Stimulated activated CD8-positive, alpha-beta memory T cell treated with anti-CD3 and anti-CD28 coated beads, Interleukin-4, amount 100 ng/mL, for 48 hours (primary cell): ENCODE results near the gene SLC6A8.
"Not testable (repeated sequence)": the region's sequence is repeated elsewhere in the genome, so short reads cannot be mapped to it uniquely, and the experiment has no call there.

Source experiments
- DNase-seq: peaks from one replicate; pipeline ENCODE4 v3.0.0-alpha.2; 2020

Gene SLC6A8

GRCh38 chrX:153672531-153673427 is 14.9 kb upstream of the SLC6A8 start:
- no peak for DNase-seq

DNA sequence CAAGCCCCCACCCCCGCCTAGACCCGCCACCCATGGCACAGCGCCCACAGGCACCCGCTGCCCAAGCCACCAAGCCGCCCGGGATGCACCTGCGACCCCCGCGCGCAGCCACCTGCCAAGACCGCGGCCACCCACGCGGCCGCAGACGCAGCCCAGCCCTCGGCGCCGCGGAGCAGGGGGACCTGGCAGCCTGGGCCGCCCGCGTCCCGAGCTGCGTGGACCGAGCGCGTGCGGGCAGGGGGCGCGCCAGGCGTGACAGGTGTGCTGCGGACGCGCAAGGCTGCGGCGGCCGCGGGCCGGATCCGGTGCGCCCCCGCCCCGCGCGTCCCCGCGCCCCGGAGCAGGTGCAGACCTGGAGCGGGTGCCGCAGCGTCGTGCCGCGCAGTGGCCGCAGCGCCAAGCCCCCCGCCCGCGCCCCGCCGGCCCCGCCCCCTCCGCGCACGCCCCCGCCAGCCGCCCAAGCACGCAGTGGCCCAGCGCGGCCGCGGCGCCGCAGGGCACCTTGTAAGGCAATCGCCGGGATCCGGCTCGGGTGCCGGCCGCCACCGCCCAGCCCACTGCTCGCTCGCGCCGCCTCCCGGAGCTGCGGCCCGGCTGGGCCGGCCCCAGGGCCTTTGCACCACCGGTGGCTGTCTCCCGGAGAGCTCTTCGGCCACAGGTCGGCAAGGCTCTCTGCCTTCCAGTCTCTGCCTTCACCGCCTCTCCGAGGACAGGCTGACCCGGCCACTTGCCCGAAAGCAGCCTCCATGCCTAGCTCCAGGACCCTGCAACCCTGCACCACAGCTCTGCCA is 14.1 kb upstream of the SLC6A8 start, which contains the start of gene PNCK:
Gene PNCK, minus strand, starts transcription at position 386 of the 791 bp plus-strand sequence. CDS start 737 bp downstream, outside the sequence.
- DNase-seq: no peak

DNA sequence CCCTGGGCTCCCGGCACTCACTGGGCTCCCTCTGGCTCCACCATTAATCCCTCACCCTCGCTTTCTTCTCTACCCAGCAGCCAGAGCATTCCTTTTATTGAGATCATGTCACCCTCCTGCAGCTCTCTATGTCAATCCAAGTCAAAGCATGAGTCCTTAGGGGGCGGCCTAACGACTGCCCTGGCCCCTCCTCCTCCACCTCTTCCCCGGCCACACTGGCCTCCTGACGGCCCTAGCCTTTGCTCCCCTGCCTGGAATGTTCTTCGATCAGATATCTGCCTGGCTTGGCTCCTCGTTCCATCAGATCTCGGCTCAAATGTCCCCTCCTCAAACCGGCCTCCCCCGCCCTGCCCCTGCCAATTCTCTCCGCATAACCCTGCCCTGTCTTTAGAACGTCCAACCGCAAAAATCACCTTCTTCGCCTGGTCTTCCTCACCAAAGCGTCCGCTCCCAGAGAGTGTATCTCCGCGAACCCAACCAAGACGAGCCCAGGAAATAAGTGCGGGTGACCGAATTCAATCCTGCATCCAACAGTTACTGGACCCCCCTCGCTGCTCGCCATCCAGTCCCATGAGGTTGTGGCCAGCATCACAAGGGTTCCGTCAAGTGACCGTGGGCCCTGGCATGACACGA is 13.4 kb upstream of the SLC6A8 start:
- no peak for DNase-seq

DNA sequence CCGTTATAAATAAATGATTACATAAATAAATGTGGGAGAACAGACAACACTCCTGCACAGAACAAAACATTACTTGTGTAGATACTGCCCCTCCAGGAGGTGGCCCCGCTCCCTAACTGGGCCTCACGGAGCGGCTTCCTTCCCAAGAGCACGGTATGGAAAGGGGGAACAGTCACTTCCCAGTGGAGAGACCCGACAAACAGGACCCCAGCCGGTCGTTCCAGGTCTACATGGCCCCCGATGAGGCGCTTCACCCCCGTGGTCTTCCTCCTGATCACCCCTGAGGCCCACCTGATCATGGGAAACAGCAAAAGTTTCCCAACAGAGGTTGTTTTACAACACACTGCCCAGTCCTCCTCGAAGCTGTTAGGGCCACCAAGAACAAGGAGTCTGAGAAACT is 6.6 kb upstream of the SLC6A8 start:
- no peak for DNase-seq

- DNase-seq: not testable (repeated sequence)
Measured at GRCh38 chrX:153683486-153683885, 4.2 kb upstream of the SLC6A8 start.

DNA sequence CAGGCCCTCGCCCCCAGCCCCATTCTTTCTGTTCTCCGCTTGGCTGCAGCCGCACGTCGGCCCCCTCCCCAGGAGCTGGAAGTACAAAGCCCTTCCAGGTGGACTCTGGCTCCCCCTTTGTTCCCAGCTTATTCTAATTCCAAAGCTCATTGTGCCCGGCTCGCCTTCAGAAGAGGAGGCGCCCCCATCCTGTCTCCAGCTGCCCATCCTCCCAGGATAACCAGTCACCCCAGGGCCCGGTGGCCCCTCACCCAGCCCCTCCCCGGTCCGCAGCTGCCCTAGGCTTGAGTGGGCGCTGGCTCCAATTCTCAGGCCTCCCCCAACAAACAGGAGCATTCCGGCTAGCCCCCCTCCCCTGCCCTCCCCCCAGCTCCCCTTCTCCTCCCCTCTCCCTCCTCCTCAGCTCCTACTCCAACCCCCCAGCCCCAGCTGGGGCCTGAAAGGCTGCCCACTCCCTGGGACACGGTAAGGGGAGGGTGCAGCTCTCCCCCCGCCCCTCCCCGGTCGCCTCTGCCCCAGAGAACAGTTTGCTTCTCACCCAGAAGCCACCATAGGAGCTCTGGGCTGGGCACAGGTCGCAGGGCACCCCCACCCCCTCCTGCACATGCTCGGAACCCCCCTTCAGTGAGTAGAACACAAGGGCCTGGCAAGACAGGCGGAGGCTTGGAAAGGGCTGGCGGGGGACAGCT is 3.1 kb upstream of the SLC6A8 start:
- DNase-seq: no peak

DNA sequence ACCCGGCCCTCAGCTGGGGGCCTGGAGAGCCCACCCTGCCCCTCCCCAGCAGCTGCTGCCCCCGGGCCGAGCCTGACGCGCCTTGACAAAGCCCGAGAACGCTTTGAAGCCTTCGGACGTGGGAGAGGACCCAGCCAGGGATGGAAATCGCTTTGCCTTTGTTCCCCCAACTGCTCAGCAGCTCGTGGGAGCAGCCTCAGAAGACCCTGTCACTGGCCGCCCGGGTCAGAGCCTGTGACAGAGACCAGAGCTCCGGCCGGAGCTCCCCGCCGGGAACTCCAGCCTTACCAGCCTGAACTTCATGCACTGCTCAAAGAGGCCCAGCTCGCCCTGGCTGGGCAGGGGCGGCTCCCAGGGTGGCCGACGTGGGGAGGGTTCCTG is 2.6 kb upstream of the SLC6A8 start:
- DNase-seq: no peak

- DNase-seq: no peak
Measured at GRCh38 chrX:153685751-153686696, 1.7 kb upstream of the SLC6A8 start.

- DNase-seq: no peak
Measured at GRCh38 chrX:153686711-153687110, 1.0 kb upstream of the SLC6A8 start.

- no peak for DNase-seq
Measured at GRCh38 chrX:153688071-153688470, 345 bp downstream of the SLC6A8 start.

- no peak for DNase-seq
Measured at GRCh38 chrX:153688506-153688905, 780 bp downstream of the SLC6A8 start.

GRCh38 chrX:153688911-153689590 is 1.3 kb downstream of the SLC6A8 start:
- DNase-seq: no peak

GRCh38 chrX:153689654-153690465 is 2.1 kb downstream of the SLC6A8 start:
- no peak for DNase-seq

DNA sequence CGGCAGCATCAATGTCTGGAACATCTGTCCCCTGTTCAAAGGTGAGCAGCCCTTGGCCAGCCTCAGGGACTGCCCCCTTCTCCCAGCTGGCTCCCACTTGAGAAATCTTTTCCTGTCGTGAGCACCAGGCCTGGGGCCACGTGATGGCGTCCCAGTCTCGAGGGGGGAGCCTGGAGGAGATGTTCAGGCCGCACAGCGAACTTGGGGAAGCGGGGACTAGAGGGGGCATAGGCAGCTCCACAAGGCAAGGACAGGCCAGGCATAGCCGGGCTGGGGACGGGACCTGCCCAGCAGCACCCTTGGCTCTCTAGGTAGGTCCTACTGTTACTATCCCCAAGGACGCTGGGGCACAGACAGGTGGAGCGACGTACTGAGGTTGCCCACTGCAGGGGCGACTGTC is 2.7 kb downstream of the SLC6A8 start:
- no peak for DNase-seq

- not testable (repeated sequence) for DNase-seq
Measured at GRCh38 chrX:153691032-153691827, 3.5 kb downstream of the SLC6A8 start.

DNA sequence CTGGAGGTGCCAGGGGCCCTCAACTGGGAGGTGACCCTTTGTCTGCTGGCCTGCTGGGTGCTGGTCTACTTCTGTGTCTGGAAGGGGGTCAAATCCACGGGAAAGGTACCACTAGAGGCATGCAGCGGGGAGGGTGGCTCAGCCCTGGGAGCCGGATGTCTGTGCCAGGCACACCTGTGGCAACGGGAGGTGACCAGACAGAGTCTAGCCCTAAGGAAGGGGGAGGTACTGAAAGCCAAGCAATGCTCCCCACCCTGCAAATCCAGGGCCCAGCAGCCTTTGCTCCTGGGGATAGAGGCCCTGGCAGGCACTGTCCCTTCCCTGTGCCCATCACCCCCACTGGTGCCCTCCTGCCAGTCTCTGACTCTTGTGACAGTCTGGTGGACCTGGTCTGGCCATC is 4.3 kb downstream of the SLC6A8 start:
- no peak for DNase-seq

DNA sequence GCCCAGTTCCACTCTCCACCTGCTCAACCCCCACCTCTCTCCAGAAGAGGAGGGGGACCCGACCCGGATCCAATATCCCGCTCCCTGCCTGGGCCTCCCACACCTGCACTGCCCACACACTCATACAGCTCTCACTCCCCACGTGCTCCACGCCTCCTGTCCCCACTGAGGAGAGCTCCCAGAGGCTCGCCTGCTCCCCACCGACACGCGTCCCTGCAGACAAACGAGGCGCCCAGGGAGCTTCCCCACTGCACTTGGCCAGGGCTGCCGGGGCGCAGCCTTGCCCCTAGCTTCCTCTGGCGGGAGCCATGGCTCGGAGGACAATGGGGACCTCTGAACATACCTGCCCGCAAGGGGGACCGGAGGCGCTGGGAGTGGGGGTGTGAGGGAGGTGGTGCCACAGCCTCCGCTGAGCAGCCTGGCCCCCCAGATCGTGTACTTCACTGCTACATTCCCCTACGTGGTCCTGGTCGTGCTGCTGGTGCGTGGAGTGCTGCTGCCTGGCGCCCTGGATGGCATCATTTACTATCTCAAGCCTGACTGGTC is 5.0 kb downstream of the SLC6A8 start:
- DNase-seq: no peak

- DNase-seq: no peak
Measured at GRCh38 chrX:153693216-153694086, 5.7 kb downstream of the SLC6A8 start.
